Pancreas (tissue), 10 donors: ENCODE data around the gene FGF12. TPM values are rescaled to one million over a fixed set of nuclear protein-coding genes. Genes with fewer than 3 reads are reported as not detected.

Source experiments
- ATAC-seq, 4 donors: fragments of 200-7000 bp; cut with Tn5 transposase; one replicate each; pipeline versions ENCODE4 v1.8.0 to v1.9.1; 2020; ENCODE audit warnings: mild to moderate bottlenecking in 4 of 4, moderate library complexity in 4 of 4
- DNase-seq, 6 donors: peaks; one replicate each; pipeline ENCODE4 v3.0.0-alpha.2; 2020
- FAIRE-seq: peaks from 2 replicates; lab custom pipeline; 2012; peaks lifted over from hg19 to GRCh38; lab: Jason Lieb, UNC
- H3K27ac ChIP-seq, 4 donors: fragments of 200-600 bp; sonication (generic); 1 replicate in 3 of 4; 2 replicates in 1 of 4; pipeline versions ENCODE4 v1.5.0 to v1.8.0; 2020
- H3K27me3 ChIP-seq, 4 donors: fragments of 200-600 bp; one replicate each; pipeline ENCODE4 v1.8.0; 2021
- H3K36me3 ChIP-seq, 3 donors: fragments of 200-600 bp; sonication (generic) in 1 of 3; one replicate each; pipeline versions ENCODE4 v1.5.0 to v1.8.0; 2020 to 2021
- H3K4me1 ChIP-seq, 3 donors: fragments of 200-600 bp; one replicate each; pipeline ENCODE4 v1.8.0; 2021
- H3K4me3 ChIP-seq, 4 donors: fragments of 200-600 bp; sonication (generic) in 2 of 4; one replicate each; pipeline versions ENCODE4 v1.5.0 to v1.8.0; 2020 to 2021
- H3K9me3 ChIP-seq, 4 donors: fragments of 200-600 bp; one replicate each; pipeline ENCODE4 v1.8.0; 2021
- CTCF ChIP-seq, 4 donors: fragments of 200-600 bp; sonication (generic) in 3 of 4; IDR thresholded peaks; one replicate each; pipeline versions ENCODE4 v1.5.0 to v1.8.0; 2021; ENCODE audit warnings: antibody characterized with exemption in 4 of 4
- WGBS, 2 donors: extraction: QIAGEN DNeasy Blood & Tissue Kit; methylation state at CpG; one replicate each; pipeline ENCODE4 v1.1.7; 2013; 5-methylcytosine and 5-hydroxymethylcytosine counted together
- intact Hi-C, 3 donors: fragments of 100-400 bp; cut with DNase I; formaldehyde crosslinking; loops; one replicate each; pipeline versions ENCODE4 v1.11.1 to v1.14.2; 2022
- polyA plus RNA-seq, 2 donors: library from polyadenylated mRNA; stranded (reverse); fragments of 200-250 nt; gene quantifications; one replicate each; pipeline ENCODE4 v1.2.3, GENCODE V29; 2013
- total RNA-seq, 6 donors: library from RNA; stranded (reverse); fragmentation: NEBNext Ultra II Directional in 4 of 6; extraction: Animal tissue kit (Norgen Biotek cat#: 25700) in 4 of 6; gene quantifications; one replicate each; pipeline versions ENCODE4 v1.2.1 to v1.2.4, GENCODE V29; 2021 to 2023
- donor health status: healthy with polysubstance abuse.
- donor health status: DM: no; HTN: no; CAD: no; lungs with moderate emphysema.
- donor health status: DM: no; HTN: no; CAD: no.
- donor health status: control.
- donor health status: control.
- donor health status: Bipolar disorder and iron deficiency.
- donor health status: DM: yes; HTN: yes; CAD: no.
- donor health status: DM: no; HTN: no; CAD: no.
- donor health status: DM: no; HTN: no; CAD: no.
- donor health status: DM: yes; HTN: yes; CAD: no.

The FGF12 gene
- total and polyA plus RNA-seq, 8 donors = 3.6 to 8.6 (median 6.4) TPM

GRCh38 chr3:192696943-192697587 lies 30.3 kb downstream of the FGF12 start:
- intact Hi-C loops = no loop called here
- TF ChIP-seq CTCF (IDR thresholded peaks at IDR 0.05) = no peak
- ATAC-seq = no peak
- Histone ChIP-seq H3K4me1 (no peaks in the 10 kb centered on the region), H3K27ac (no peak overlapping the region), H3K9me3 (no peaks in the 10 kb centered on the region), H3K36me3 (no peaks in the 10 kb centered on the region), H3K4me3 (no peak overlapping the region), H3K27me3 (no peaks in the 10 kb centered on the region)
- 60 to 74% methylated on average over 2 of the region's 2 CpGs for WGBS, 2 donors
- no peak for FAIRE-seq
- no peak for DNase-seq

GRCh38 chr3:192687488-192688152 lies 39.7 kb downstream of the FGF12 start:
- Histone ChIP-seq H3K36me3 (no peaks in the 10 kb centered on the region), H3K27ac (no peak overlapping the region), H3K4me3 (no peak overlapping the region), H3K9me3 (no peaks in the 10 kb centered on the region), H3K4me1 (no peaks in the 10 kb centered on the region), H3K27me3 (no peaks in the 10 kb centered on the region)
- ATAC-seq (no peak), FAIRE-seq (no peak), DNase-seq (peak in 1 of 6 donors; percentile 35)
- no peak for TF ChIP-seq CTCF (IDR thresholded peaks at IDR 0.05)
- intact Hi-C loops = no loop called here
- 55 to 71% methylated on average over 5 of the region's 5 CpGs for WGBS, 2 donors

- Histone ChIP-seq H3K36me3 (no peaks in the 10 kb centered on the region), H3K4me3 (no peak overlapping the region), H3K27me3 (no peaks in the 10 kb centered on the region), H3K27ac (no peak overlapping the region), H3K4me1 (no peaks in the 10 kb centered on the region), H3K9me3 (no peaks in the 10 kb centered on the region)
- no peak for ATAC-seq
- FAIRE-seq = no peak
- intact Hi-C loops = no loop called here
- no peak for TF ChIP-seq CTCF (IDR thresholded peaks at IDR 0.05)
- 73 to 76% methylated on average over 5 of the region's 5 CpGs for WGBS, 2 donors
- DNase-seq = no peak
Observed at GRCh38 chr3:192685801-192686200, 41.5 kb downstream of the FGF12 start.

GRCh38 chr3:192684151-192684550 lies 43.2 kb downstream of the FGF12 start:
- H3K27me3 ChIP-seq = no peaks in the 10 kb centered on the region
- 44 to 45% methylated on average over 6 of the region's 6 CpGs for WGBS, 2 donors
- H3K9me3 ChIP-seq = no peaks in the 10 kb centered on the region
- no peak overlapping the region for H3K4me3 ChIP-seq
- intact Hi-C loops = no loop called here
- DNase-seq = no peak
- no peak for TF ChIP-seq CTCF (IDR thresholded peaks at IDR 0.05)
- no peak for FAIRE-seq
- ATAC-seq = no peak
- no peaks in the 10 kb centered on the region for H3K4me1 ChIP-seq
- H3K36me3 ChIP-seq = no peaks in the 10 kb centered on the region
- H3K27ac ChIP-seq = no peak overlapping the region
